IPS DF 4.7 (cell line): Measurements from ENCODE around the gene SIN3B.
A peak's percentile ranks its signal among the peaks of the same experiment; 100 is the strongest.

Source experiments
- DNase-seq: peaks from one replicate; pipeline ENCODE4 v3.0.0-alpha.2; 2013; ENCODE audit warnings: low spot score; ENCODE audit errors: extremely low read depth

Gene SIN3B

GRCh38 chr19:16889366-16889882, 60.2 kb downstream of the SIN3B start:
- no peak for DNase-seq

DNA sequence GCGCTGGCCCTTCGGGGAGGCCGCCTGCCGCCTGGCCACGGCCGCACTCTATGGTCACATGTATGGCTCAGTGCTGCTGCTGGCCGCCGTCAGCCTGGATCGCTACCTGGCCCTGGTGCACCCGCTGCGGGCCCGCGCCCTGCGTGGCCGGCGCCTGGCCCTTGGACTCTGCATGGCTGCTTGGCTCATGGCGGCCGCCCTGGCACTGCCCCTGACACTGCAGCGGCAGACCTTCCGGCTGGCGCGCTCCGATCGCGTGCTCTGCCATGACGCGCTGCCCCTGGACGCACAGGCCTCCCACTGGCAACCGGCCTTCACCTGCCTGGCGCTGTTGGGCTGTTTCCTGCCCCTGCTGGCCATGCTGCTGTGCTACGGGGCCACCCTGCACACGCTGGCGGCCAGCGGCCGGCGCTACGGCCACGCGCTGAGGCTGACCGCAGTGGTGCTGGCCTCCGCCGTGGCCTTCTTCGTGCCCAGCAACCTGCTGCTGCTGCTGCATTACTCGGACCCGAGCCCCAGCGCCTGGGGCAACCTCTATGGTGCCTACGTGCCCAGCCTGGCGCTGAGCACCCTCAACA, 60.8 kb downstream of the SIN3B start:
- DNase-seq: no peak

- DNase-seq: no peak
These were observed 61.4 kb downstream of the SIN3B start for GRCh38 chr19:16890461-16891184.

DNA sequence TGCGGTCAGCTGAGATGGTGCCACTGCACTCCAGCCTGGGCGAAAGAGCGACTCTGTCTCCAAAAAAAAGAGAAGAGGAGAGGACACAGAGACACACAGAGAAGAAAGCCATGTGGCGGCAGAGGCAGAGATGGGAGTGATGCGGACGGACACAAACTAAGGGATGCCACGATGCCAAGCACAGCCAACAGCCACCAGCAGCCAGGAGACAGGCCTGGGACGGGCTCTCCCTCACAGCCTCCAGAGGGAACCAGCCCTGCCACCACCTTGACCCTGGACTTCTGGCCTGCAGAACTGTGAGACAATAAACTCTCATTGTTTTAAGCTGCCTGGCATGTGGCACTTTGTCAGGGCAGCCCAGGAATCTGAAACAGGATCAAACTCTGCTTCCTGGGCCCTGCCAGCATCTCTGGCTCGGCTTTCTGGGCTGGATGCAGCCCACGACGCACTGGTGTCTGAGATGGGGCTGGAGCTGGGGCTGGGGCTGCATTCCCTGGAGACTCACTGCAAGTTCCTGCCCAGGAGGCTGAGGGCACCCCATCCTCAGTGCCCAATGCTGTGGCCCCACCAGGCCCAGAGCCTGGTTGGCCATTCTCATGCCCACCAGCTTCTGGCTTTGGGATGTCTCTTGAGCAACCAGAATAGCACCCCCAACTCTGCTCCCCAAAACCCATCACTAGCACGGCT, 62.6 kb downstream of the SIN3B start:
- DNase-seq: no peak

GRCh38 chr19:16892436-16892835, 63.2 kb downstream of the SIN3B start:
- no peak for DNase-seq

DNA sequence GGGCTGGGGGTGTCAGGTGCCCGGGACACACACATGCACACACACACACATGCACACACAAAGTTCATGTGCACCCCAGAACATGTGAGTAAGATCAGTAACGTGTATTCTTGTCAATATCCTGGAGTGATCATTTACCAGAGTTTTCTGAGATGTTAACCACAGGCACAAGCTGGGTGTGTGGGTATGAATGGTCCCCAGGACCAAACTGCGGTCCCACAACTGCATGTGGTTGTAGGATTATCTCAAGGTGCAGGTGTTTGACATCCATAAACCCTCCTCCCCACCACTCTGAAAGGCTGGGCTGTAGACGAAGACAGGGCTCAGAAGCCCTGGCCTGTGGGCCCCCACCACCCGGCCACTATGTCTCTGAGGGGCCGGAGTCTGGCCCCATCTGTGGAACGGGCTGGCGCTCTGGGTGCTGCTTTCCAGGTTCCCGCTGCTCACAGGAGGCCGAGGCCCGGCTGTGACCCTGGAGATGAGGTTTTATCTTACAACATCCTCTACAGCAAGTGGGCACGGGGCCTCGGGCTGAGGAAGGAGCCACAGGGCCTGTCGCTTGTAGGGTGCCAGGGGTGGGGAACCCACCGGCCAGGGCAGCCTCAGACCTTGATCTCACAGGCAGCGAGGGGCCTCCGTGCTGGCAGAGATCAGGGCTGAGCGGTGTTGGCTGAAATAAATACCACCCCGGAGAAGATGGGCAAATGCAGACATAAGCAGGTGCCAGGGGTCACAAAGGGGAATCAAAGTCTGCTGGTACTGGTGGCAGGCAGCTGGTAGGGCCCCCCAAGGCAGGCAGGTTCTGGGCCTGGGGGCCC, 63.9 kb downstream of the SIN3B start:
- DNase-seq: no peak

DNA sequence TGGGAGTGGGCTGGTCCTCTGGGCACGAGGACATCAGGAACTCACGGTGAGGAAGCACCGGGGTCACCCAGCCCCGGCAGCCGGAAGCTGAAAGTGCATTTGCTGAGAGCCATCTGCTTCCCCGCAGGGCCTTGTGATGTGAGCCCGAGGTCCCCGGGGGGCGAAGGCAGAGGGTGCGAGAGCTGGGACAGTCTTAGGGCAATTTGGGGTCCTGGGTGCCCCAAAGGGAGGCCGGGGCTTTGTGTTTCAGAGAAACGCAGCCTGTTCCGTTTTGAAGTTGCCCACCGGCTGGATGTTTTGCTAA, 64.4 kb downstream of the SIN3B start:
- DNase-seq: no peak

GRCh38 chr19:16894080-16894479, 64.9 kb downstream of the SIN3B start:
- no peak for DNase-seq

GRCh38 chr19:16895467-16896145, 66.4 kb downstream of the SIN3B start:
- DNase-seq: no peak

GRCh38 chr19:16896146-16897028, 67.2 kb downstream of the SIN3B start:
- no peak for DNase-seq

DNA sequence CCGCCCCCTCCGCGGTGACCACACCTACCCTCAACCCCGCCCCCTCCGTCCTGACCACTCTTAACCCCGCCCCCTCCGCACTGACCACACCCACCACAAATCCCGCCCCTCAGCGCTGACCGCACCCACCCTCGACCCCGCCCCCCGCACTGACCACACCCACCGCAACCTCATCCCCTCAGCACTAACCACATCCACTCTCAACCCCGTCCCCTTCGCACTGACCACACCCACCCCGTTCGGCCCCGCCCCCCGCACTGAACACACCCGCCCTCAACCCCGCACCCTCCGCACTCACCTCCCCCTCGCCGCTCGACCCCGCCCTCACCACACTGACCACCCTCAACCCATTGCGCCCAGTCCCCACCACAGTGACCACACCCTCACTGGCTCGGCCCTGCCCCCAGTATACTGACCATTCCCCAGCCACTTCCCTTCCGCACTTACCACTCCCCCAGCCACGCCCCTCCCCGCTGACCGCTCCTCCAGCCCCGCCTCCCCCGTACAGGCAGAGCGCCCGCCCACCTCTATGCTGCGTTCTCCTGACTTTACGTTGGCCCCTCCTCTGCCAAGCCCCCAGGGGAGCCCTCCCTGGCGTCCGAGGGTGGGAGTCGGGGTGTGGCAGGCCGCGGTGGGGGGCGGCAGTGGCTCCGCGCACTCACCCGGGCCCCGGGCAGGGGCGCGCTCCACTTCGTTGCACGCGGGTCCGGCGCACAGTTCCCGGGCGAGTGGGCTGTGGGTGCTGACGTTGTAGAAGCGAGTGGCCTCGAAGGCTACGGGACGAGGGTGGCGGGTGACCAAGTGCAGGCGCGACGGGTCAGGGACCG, 68.0 kb downstream of the SIN3B start:
- DNase-seq: peak; percentile 66

GRCh38 chr19:16897856-16898161, 68.6 kb downstream of the SIN3B start:
- DNase-seq: no peak

DNA sequence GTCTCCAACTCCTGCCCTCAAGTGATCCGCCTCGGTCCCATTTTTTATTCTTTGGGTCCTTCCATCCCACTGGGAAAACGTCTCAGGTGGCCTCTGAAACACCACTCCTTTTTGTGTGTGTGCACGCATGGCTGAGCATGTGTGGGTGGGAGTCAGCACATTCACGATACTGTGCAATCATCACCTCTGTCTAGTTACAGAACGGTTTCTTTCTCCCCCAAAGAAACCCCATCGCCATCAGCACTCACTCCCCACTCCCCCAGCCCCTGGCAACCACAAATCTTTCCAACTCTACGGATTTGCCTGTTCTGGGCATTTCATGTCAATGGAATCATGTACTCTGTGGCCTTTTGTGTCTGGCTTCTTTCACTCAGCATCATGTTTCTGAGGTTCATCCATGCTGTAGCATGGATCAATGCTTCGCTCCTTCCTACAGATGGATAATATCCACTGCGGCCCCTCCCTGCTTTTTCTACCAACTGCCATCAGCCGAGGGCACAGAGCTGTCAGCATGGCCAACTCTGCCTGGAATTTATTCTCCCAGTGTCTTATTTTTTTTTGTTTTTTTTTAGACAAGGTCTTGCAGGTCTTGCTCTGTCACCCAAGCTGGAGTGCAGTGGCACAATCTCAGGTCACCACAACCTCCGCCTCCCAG, 69.3 kb downstream of the SIN3B start:
- no peak for DNase-seq

GRCh38 chr19:16899566-16900075, 70.4 kb downstream of the SIN3B start:
- DNase-seq: no peak

GRCh38 chr19:16901491-16902175, 72.4 kb downstream of the SIN3B start:
- DNase-seq: no peak

DNA sequence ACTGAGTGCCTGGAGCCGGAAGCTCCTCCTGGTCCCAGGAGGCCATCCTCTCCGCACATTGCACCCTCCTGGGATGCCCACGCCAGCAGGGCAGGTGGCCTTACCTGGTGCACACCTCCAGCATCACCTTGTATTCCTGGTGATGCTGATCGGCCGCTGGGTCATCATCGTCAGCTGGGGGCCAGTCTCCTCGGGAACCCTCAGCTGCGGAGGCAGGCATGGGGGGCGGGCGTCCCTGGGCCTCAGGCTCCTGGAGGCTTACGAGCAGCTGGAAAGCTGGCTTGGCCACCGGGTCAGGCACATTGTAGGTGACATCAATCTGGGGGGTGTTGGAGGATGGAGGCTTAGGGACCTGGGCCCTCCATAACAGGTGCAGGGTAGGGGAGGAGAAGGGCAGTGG, 73.3 kb downstream of the SIN3B start:
- no peak for DNase-seq

- no peak for DNase-seq
These were observed 74.1 kb downstream of the SIN3B start for GRCh38 chr19:16903347-16903746.

DNA sequence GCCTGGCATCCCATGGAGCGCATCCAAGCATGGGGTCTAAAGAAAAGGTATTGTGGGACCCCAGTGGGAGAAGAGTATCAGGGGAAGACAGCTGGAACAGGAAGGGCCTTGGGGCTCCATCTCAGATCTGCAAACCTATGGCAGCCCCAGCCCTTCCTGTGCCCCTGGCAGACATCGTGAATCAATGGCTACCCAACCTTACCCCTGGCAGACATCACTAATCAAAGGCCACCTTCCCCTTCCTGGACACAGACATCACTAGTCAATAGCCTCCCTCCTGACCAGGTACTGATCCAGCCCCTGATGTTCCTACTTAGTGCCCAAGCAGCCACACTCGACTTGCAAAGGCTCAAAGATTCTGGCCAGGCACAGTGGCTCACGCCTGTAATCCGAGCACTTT, 75.4 kb downstream of the SIN3B start:
- DNase-seq: no peak
